Measurements from ENCODE around the gene BOK.

DNA sequence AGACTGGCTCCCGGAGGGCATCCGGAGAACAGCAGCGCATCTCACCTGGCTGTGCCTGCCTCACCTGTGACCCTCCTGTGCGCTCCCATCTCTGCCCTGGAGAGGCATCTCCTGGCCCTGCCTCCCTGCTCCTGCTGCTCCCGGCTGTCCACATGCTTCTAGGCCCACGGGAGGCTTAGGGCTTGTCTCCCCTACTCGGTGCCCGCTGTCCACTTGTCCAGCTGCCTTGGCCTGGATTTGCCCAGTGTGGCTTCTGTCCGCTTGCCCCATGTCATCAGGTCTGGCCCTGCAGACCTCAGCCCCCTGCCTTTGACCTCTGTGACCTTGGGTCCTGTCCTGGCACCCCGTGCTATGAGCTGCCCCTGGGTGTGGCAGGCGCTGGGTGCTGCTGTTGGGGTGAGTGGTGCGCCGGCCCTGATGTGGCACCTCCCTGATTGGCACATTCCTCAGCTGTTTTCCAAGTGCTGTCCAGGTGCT is 4.5 kb downstream of the BOK start:
- TF ChIP-seq SUZ12 (IDR thresholded peaks at IDR 0.05) (no peak), SP1 (IDR thresholded peaks at IDR 0.05) (no peak), NFRKB (IDR thresholded peaks at IDR 0.05) (no peak), LEF1 (IDR thresholded peaks at IDR 0.05; ENCODE audit: borderline replicate concordance) (no peak), TARDBP (IDR thresholded peaks at IDR 0.05) (no peak), BHLHE40 (IDR thresholded peaks at IDR 0.05; ENCODE audit: borderline replicate concordance) (no peak), FOXM1 (IDR thresholded peaks at IDR 0.05; ENCODE audit: borderline replicate concordance) (no peak), FOXK2 (IDR thresholded peaks at IDR 0.05) (no peak), ZNF384 (IDR thresholded peaks at IDR 0.05) (no peak), L3MBTL2 (conservative IDR thresholded peaks at IDR 0.05) (no peak), FOXA1 (IDR thresholded peaks at IDR 0.05) (no peak), HDGF (IDR thresholded peaks at IDR 0.05; ENCODE audit: borderline replicate concordance) (no peak), CTBP1 (IDR thresholded peaks at IDR 0.05; ENCODE audit: borderline replicate concordance) (no peak)
- TF ChIP-seq, protein P1, sequence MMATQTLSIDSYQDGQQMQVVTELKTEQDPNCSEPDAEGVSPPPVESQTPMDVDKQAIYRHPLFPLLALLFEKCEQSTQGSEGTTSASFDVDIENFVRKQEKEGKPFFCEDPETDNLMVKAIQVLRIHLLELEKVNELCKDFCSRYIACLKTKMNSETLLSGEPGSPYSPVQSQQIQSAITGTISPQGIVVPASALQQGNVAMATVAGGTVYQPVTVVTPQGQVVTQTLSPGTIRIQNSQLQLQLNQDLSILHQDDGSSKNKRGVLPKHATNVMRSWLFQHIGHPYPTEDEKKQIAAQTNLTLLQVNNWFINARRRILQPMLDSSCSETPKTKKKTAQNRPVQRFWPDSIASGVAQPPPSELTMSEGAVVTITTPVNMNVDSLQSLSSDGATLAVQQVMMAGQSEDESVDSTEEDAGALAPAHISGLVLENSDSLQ (IDR thresholded peaks at IDR 0.05): no peak

Data from HEK293T (cell line).